A549 treated with AZD2906 at 1 μM for 4 hours (cell line): Measurements from ENCODE around the gene UQCRFS1. TPM values are rescaled to one million over a fixed set of nuclear protein-coding genes. Genes with fewer than 3 reads are reported as not detected.

Source experiments
- total RNA-seq: library from RNA; stranded (reverse); fragments of 200-300 nt; extraction: Qiagen RNA extraction; gene quantifications from 5 replicates; pipeline ENCODE4 v1.2.3, GENCODE V29; 2022

Gene UQCRFS1
- 103 to 129 TPM (median 128 TPM) in 5 replicates for total RNA-seq

DNA sequence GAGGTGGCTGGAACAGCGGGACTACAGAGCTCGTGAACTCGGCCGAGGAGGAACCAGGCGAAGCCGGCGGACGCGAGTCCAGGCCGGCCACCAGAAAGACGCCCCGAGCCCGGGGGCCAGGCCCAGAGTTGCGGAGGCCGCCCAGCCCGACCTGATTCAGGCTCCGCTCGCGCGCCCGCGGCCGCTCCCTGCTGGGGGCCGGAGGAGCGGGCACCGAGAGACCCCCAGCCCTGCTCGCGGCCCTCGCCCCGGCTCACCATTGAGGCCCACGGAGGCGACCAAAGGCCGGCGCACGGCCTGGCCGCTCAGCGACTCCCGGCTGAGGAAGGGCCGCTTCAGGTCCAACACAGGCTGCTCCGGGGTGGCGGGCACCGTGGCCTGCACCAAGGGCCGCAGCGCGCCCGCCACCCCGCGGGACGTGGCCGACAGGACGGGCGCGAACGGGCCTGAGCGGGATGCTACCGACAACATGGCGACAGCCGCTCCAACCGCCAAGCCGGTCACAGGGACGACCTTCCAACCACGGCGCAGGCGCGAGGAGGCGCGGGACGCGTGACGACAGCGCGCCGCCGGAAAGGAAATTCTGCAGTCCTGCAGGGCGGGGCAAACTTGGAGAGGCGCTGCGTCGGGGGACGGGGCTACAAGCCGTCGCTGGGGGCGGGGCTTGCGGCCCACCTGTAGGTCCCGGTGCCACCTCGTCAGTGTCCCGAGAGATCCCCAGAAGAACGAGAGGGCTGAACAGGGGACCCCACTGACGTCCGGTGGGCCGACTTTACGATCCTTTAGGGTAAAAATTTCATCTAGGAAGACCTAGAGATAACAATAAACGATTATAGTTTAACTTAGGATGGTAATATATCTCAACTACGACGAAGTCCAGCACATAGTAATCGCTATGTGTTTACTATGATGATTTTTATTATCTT is at the start of gene UQCRFS1:
TSS of gene UQCRFS1 (minus strand) at position 504 of the 926 bp plus-strand sequence. CDS start at position 471, 33 bp downstream.

